LHCN-M2 (cell line): ENCODE data around the gene TMEM141. TPM values are rescaled to one million over a fixed set of nuclear protein-coding genes. Genes with fewer than 3 reads are reported as not detected.
"Not testable (repeated sequence)": the region's sequence is repeated elsewhere in the genome, so short reads cannot be mapped to it uniquely, and the experiment has no call there.

Experiments used
- DNase-seq: peaks from one replicate; pipeline ENCODE4 v3.0.0-alpha.2; 2012; ENCODE audit warnings: low read depth
- total RNA-seq: library from RNA; depleted of rRNA; stranded (reverse); fragments of >200 nt; gene quantifications from 2 replicates; pipeline ENCODE4 v1.2.3, GENCODE V29; 2014

The TMEM141 gene
- total RNA-seq, 1 experiment from 2014 or later: 76.3 TPM

- DNase-seq: no peak
These were observed 3.3 kb downstream of the TMEM141 start for GRCh38 chr9:136794281-136794999.

- no peak for DNase-seq
These were observed 3.8 kb downstream of the TMEM141 start for GRCh38 chr9:136795000-136795348.

- DNase-seq: no peak
These were observed 5.2 kb downstream of the TMEM141 start, which contains the start of gene CCDC183 for GRCh38 chr9:136796238-136796774. Gene CCDC183 (plus strand): TSS chr9:136796338. CDS start chr9:136796398, 60 bp downstream.

- DNase-seq: not testable (repeated sequence)
These were observed 5.7 kb downstream of the TMEM141 start for GRCh38 chr9:136796775-136797347.

- no peak for DNase-seq
These were observed 7.5 kb downstream of the TMEM141 start for GRCh38 chr9:136798708-136799078.

- no peak for DNase-seq
These were observed 8.1 kb downstream of the TMEM141 start for GRCh38 chr9:136799079-136799853.

GRCh38 chr9:136799854-136800657 lies 8.9 kb downstream of the TMEM141 start:
- DNase-seq: no peak

GRCh38 chr9:136802321-136802720 lies 11.2 kb downstream of the TMEM141 start:
- DNase-seq: no peak

- DNase-seq: not testable (repeated sequence)
These were observed 11.9 kb downstream of the TMEM141 start for GRCh38 chr9:136803009-136803550.

GRCh38 chr9:136803551-136804508 lies 12.7 kb downstream of the TMEM141 start:
- no peak for DNase-seq

- no peak for DNase-seq
These were observed 13.5 kb downstream of the TMEM141 start for GRCh38 chr9:136804509-136805206.

- DNase-seq: no peak
These were observed 14.1 kb downstream of the TMEM141 start for GRCh38 chr9:136805207-136805740.

GRCh38 chr9:136806067-136806466 lies 14.9 kb downstream of the TMEM141 start:
- no peak for DNase-seq

GRCh38 chr9:136806631-136807201 lies 15.6 kb downstream of the TMEM141 start:
- no peak for DNase-seq

- peak; percentile 65 for DNase-seq
These were observed 16.3 kb downstream of the TMEM141 start, which contains the start of gene RABL6 for GRCh38 chr9:136807281-136808074. Gene RABL6 (plus strand): TSS chr9:136807948. CDS start chr9:136808197, 249 bp downstream.

GRCh38 chr9:136808075-136808805 lies 17.1 kb downstream of the TMEM141 start:
- no peak for DNase-seq

- no peak for DNase-seq
These were observed 17.6 kb downstream of the TMEM141 start for GRCh38 chr9:136808806-136809158.
